Measurements from ENCODE around the gene SLC26A2.

Gene SLC26A2

GRCh38 chr5:149960272-149961185 is at the start of gene SLC26A2:
SLC26A2 (plus strand) TSS chr5:149960758; CDS start chr5:149977653, 16,895 bp downstream.
- peak; percentile 98 for DNase-seq

DNA sequence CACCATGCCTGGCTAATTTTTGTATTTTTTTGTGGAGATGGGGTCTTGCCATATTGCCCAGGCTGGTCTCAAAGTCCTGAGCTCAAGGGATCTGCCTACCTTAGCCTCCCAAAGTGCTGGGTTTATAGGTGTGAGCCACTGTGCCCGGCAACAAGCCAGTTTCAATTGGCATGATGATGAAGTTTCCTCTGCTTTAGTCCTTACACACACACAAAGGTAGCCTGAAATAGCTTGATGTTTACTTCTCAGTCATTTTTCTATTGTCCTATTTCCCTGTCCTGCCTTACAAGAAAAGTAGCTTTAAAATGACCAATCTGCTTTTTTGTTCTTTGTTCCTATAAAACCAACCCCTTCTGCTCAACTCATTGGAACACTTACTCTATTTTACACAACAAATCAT is 49.5 kb upstream of the SLC26A2 start:
- DNase-seq: no peak

- no peak for DNase-seq
These were observed 48.2 kb upstream of the SLC26A2 start for GRCh38 chr5:149912226-149912871.

GRCh38 chr5:149913436-149914419 is 46.8 kb upstream of the SLC26A2 start:
- DNase-seq: no peak

GRCh38 chr5:149915392-149916260 is 44.9 kb upstream of the SLC26A2 start:
- DNase-seq: peak; percentile 61

- no peak for DNase-seq
These were observed 44.1 kb upstream of the SLC26A2 start for GRCh38 chr5:149916334-149917072.

GRCh38 chr5:149917073-149917676 is 43.4 kb upstream of the SLC26A2 start:
- no peak for DNase-seq

DNA sequence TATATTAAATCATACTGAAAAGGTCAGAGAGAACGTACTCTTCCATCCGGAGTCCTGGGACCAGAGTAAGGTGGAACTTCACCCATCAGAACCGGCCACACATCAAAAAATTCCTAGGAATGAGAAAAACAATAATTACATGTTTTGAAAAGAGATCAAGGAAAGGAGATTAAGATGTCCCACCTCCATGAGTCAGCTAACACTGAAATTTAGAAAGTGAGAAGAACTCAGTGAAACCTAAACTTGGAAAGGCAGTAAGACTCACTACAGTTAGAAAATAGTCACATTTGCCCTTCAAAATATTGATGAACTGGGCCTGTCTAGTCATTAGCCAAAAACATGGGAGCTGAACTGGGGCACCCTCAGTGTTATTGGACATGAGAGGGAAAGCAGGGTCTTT is 39.0 kb upstream of the SLC26A2 start:
- no peak for DNase-seq

DNA sequence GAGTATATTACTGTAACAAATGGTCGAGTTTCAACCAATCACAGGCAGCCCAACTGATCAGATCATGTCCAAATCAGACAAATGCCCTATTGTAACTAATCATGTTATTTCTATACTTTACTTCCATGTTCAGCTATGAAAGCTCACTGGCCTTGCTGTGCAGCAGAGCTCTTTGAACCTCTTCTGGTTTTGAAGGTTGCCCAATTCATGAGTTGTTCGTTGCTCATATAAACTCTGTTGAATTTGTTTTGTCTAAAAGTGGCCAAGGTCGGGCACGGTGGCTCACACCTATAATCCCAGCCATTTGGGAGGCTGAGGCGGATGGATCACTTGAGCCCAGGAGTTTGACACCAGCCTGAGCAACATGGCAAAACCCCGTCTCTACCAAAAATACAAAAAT is 37.6 kb upstream of the SLC26A2 start:
- DNase-seq: no peak

- DNase-seq: no peak
These were observed 36.1 kb upstream of the SLC26A2 start for GRCh38 chr5:149924486-149924885.

DNA sequence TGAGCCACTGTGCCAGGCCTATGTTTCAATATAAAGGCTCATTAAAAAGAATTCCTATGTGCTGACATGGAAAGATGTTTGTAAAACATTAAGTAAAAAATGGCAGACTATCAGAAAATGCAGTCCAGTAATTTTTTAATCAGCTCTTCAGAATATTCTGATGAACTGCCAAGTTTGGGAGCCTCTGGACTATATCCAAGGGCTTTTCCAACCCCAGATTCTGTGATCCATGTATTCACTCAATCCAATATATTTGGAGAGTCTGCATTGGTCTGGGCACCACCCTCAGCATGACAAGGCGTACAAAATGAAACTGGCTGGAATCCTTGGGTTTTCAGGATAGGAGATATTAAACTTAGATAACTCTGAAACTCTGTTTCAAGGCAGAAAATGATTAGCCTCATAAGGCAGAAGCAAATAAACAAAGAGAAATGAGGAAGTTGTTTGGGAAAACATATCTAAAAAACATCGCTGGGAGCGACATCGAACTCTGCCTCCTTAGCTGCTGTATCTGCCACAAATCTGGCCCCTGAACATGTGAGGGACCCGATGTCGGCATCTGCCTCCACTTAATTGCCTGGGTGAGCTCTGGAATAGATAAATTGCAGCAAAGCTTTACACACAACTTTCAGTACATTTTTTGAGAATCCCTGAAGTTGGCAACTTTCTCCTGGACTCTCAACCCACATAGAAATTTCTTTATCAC is 30.4 kb upstream of the SLC26A2 start:
- DNase-seq: no peak

DNA sequence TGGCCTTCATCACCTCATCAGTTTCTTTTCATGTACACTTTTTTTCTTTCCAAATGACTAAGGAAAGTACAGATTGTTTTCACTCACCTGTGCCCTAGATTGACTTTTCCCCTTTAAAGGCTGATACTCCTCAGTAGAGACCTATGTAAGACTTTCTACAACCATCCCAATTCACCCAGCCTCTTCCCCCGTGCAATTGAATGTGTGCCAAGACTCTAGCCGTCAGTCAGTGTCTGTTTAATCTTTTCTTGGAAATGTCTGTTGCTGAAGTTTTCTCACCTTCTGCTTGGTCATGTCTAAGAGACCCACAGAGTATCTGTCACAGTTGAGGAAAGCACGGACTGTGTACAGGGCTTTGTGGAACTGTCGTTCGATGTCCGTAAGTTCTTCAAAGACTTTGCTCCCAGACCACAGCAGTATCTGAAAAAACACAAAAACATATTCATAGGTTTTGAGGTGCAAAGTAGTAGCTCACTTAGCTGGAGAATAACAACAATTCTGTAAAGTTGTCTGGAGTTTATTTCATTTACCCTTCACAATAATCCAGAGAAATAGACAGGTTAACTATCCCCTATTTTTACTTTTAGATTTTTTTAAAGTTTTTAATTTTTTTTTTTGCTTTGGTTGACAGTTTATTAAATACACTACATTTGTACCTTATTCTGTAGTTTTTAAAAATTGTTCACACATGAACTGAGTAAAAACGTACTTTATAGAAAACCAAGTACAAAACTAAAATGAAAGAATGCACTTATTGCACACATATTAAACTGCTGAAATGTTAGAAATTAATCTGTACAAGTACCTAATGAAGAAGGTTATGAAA is 29.6 kb upstream of the SLC26A2 start:
- DNase-seq: no peak

- no peak for DNase-seq
These were observed 28.5 kb upstream of the SLC26A2 start for GRCh38 chr5:149931992-149932436.

- no peak for DNase-seq
These were observed 27.9 kb upstream of the SLC26A2 start for GRCh38 chr5:149932445-149933350.

GRCh38 chr5:149935431-149935901 is 25.1 kb upstream of the SLC26A2 start:
- no peak for DNase-seq

GRCh38 chr5:149936044-149936699 is 24.4 kb upstream of the SLC26A2 start:
- DNase-seq: no peak

DNA sequence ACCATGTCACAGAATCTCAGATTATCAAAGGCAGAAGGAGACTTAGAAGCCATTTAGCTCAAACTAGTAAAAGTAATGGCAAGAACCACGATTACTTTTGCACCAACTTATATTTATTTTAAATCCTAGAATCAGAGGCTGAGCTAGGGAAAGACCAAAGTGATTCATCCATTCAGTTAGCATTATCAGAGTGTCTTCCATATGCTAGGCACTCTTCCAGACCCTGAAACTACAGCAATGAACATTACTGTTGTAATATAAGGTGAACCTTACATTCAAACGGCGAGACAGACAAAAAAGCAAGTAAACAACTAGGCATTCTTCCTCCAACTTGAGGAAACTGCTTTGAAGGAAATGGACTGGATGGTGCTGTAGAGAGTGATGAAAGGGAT is 23.9 kb upstream of the SLC26A2 start:
- no peak for DNase-seq
